T-helper 2 cell (primary cell): Measurements from ENCODE around the gene RCSD1.

Experiments
- DNase-seq, 5 experiments: peaks; one replicate each; pipeline versions ENCODE4 v3.0.0 to v3.0.0-alpha.2; 2012 to 2022

Gene RCSD1

DNA sequence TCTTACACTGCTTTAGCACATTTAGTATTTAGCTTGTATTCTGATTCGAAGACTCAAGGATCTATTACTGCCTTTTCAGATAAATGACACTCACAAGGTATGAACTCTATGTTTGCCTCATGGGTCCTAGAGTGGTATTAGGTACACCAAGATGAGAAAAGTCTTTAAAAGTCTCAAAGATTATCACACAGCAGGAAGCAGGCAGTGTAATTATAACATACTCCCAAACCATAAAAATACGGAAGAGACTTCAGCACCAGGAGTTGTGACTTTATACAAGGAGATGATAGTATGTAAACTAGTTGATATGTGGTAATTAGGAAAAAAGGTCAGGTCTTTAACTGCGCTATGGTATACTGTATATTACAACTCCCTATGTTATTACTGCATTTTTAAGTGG is 11.2 kb upstream of the RCSD1 start:
- DNase-seq: no peak

DNA sequence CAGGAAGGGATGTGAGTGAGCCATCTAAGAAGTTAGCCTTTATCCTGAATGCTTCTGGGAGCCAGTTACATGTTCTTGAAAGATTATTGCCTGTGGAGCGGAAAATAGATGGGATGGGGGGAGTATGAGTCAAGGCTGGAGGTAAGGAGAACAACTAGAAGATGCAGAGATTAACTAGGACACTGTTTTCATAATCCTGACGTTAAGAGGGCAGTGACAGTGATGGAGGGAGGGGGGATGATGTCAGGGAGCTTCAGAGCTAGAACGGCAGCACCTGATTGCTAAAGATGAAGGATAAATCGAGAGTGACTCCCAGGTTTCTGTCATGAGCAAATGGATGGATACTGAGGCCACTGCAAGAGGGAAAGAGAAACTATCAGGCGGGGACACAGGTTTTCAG is 10.0 kb upstream of the RCSD1 start:
- no peak for DNase-seq

DNA sequence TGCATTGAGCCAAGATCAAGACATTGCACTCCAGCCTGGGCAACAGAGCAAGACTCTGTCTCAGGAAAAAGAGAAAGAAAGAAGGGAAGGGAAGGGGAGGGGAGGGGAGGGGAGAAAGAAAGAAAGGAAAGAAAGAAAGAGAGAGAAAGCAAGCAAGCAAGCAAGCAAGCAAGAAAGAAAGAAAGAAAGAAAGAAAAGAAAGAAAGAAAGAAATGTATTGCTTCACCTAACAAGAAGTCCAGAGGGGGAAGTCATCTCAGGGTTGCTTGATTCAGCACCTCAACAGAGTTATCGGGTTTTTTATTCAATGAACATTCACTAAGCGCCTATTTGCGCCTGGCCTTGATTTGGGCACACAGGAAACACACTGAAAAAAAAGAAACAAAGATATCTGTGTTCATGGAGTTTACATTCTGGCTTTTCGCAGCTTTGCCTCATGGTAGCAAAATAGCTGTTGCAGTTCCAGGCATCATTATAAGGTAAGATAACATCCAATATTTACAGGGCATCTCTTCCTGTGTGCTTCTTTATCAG is 8.2 kb upstream of the RCSD1 start:
- DNase-seq: no peak

DNA sequence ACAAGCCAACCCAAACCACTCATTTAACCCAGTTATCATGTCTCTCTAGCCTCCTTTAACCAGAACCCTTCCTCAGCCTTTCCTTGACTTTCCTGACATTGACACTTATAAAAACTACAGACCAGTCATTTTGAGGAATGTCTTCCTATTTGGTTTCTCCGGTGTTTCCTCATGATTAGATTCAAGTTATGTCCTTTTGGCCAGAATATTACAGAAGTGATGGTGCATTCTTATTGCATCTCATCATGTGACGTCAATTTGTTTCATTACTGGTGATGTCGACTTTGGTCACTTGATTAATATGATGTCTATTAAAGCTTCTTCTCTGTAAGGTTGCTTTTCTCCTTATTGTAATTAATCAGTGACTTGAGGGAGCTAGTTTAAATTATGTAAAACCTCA is 6.1 kb upstream of the RCSD1 start:
- no peak for DNase-seq

DNA sequence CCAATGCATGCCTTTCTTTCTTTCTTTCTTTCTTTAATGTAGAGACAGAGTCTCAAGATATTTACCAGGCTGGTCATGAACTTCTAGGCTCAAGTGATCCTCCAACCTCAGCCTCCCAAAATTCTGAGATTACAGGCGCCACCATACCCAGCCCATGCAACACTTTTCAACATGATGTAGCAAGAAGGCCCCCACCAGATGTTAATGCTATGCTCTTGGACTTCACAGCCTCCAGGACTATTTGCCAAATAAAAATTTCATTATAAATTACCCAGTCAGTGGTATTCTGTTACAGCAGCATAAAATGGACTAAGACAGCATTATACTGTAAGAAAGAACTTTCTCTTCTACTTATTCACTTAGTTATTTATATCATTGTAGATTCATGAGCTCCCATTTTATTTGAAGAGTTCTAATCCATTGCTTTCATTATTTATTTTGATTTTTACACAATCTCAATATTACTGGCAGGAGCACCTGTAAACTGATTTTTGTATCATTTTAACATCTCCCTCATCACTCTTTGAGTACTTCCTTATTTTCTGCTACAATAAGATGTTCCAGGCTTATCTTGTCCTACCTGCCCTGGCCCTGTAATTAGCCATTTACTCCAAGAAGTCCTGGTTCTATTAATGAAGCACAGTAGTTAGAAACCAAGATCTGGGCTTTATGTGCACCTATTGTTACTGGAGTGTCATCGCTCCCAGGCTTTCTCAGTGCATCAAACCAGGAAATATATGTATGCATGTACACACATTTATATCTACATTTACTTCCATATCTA is 4.8 kb upstream of the RCSD1 start:
- no peak for DNase-seq

DNA sequence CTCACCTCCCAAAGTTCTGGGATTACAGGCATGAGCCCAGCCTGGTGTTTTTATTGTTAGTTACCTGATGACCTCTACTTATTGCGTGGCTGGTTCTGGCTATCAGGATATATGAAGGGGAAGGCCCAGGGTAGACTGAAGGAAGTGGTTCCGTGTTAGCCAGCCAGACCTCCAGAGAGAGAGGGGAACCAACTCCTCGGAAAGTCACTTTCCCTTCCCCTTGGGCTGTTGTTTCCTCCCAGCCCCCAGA is 2.5 kb upstream of the RCSD1 start:
- peak in 1 of 5 experiments; percentile 74 for DNase-seq

DNA sequence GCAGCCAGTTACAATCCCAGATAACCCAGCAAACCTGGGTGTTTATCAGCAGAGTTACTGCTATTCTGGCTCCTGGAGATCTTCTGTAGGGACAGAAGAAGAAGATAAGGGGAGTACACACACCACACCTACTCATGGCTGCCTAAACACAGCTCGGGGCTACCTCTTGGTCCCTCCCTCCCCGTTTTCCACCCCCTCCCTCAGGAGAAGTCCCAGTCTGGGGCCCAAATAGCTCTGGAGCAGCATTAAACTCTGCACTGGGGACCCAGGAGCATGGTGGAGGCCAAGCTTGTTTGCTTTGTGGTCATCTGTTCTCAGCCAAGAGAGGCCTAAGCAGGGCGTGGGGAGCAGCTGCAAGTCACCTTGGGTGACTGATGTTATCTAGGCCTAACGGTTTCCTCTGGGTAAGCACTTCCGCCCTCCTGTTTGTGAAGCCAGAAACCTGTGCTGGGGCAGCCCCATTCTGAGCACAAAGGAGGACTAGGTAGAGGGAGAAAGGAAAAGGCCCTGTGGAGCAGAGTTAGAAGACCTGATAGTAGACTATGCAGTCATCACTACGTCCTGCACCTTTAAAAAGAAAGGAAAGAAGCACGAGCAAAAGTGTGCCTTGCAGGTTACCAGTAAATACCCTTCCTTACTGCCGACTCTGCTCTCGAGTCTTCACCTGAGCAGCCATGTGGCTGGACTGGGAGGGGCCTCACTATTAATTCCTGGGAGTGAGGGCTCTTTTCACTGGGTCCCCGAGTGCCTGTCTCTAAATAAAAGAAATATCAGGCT is 2.0 kb upstream of the RCSD1 start:
- DNase-seq: peak; percentile 37 to 98 (median 72)

DNA sequence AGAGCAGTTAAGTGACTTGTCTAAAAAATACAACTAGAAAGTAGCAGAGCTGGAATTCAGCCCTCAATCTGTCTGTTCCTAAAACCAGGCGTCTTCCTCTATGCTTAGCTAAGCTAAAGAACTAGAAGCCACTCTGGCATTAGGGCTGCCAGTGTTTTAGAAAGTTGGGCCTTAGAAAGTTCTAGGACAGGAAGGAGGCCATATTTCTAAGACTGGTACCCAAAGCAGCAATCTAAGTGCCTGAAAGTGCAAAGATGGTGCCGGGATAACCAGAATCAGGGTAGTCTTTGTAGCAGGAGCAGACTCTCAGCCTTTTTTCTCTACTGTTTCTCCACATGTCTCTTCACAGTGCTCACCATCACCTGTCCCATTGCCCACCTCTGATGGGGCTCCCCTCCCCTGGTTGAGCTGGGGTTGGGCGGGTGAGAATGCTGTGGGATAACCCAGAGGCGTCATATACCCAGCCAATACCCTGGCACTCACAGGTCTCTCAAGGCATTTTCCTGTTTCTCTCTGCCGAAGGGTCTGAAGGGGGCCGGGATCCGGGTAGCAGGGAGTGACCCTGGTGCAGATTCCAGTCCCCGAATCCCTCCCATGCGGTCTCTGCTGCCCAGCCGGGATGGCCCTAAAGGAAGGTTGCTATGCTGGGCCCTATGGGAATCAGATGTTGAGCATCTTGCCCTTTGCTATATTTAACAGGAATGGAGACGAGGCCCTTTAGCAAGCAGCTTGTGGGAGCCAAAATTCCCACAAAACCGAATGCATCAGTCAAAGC is 1.1 kb upstream of the RCSD1 start:
- peak in 1 of 5 experiments; percentile 55 for DNase-seq

DNA sequence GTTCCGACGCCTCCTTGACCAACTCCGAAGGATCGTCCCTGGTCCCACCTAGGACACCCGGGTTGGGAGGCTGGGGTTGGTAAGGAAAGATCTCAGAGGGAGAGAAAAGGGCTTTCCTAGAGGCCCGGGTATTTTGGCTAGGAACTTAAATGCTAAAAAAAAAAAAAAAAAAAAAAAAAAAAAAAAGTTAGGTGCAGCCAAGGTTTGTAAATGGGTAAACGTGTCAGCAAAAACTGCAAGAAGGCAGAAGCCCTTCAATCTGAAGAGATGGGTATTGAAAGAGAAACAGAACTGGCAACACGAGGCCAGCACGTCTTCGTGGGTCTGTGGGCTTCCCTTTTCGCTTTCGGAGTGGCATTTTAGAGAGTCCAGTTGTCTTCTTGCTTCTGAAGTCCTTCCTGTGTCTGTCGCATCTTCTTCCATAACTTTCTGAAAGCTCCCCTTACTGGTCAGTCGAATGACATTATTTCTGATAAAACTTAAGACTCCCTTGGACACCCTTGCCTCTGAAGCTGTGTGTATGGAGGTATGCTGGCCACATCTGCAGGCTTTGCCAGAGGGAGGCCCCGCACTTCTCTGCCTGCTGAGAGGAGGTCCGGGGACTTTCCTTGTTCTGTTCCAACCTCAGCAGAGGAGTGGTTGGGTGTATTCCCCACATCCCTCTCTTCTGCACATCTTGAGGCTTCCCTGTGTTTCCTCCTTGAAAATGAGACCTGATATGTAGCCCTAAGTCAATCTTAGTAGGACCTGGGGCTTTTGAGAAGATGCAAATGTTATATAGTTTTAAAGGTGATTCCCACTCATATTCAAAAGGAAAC is 745 bp downstream of the RCSD1 start:
- DNase-seq: peak in 2 of 5 experiments; percentile 49 to 70

DNA sequence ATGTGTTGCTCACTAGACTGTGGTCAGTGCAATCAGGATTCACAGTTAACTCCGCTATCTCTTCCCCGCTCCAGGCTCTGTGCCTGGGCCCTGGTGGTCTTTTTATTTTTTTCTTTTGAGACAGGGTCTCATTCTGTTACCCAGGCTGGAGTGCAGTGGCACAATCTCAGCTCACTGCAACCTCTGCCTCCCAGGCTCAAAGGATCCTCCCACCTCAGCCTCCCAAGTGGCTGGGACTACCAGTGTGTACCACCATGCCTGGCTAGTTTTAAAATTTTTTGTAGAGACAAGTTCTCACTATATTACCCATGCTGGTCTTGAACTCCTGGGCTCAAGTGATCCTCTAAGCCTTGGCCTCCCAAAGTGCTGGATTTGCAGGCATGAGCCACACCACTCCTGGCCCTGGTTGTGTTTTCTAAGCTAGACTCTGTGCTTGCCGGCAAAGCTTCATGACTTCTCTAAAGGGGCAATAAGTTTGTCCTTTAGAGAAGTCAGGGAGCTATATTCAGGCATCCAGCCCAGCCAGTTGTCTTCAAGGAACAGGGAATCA is 1.4 kb downstream of the RCSD1 start:
- DNase-seq: no peak

DNA sequence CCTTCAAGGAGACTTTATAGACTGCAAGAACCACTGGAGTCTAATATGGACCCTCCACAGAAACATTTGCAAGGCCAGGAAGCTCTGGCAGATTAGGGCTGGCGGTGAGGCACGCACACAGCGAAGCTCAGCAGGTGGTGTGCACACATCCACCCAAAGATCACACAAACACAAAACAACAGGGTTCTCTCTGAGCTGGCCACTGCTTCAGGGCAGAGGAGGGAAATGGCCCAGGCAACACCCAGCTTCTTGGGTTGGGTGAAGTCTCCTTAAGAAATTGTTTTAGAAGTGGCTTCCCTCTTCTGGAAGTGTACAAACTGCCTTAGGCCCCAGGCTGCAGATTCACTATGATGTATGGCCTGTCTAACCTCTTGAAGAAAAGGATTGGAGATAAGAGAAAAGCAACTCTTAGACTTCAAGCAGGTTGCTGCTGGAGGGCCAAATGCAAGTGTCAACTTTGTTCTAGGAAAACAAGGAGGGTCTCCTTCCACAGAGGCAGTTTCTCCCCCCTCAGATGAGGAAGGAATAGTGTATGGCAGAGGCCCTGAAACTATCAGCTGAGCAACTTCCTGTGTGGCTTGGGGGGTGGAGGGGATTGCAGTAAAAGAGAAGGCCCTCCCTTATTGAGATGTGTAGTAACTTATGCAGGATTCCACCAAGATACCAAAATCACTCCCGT is 2.0 kb downstream of the RCSD1 start:
- DNase-seq: peak in 1 of 5 experiments; percentile 84

DNA sequence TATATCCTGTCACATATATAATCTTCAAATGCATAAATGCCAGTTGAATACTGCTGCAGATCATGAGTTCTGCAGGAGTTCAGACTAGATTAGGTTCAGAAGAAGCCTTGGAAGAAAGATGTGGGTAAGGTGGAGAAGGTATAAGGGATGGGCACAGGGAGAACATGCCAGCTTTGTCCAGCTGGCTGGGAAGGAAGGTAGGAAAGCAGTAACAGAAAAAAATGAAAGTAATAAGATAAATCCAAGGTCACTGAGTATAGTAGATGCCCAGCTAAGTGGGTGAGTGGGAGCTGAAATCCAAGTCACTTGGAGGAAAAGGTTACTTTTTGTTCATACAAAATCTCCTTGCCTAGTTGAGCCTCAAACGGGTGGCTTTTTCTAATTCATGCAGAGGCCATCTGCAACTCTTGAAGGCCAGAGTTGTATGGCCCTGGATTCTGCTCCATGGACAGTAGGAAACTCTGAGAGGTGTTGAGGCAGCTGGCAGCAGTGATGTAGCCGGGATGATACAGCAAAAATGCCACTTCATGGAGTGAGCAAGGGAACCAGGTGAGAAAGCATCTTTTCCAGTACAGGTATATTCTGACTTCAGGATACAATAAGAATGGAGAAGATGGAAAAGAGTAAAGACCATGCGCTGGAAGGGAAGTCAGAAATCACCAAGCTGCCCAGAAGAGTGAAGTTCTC is 3.4 kb downstream of the RCSD1 start:
- no peak for DNase-seq

DNA sequence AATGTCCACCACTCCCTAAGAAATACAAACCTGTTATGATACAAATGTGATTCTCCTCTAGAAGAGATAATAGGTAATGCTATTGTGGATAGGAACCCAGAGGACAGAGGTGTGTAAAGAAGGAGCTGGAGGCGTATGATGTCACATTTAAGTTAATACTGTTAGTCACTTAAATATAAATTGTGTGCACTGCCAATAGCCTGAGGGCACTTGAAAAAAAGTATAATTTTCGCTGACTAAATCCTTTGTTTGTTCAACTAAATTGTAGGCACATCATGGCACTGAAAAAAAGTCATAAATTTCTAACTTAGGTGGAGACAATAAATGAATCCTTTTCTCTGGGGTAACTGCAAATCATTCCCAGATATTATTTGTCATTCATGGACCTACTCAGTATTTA is 4.4 kb downstream of the RCSD1 start:
- no peak for DNase-seq

DNA sequence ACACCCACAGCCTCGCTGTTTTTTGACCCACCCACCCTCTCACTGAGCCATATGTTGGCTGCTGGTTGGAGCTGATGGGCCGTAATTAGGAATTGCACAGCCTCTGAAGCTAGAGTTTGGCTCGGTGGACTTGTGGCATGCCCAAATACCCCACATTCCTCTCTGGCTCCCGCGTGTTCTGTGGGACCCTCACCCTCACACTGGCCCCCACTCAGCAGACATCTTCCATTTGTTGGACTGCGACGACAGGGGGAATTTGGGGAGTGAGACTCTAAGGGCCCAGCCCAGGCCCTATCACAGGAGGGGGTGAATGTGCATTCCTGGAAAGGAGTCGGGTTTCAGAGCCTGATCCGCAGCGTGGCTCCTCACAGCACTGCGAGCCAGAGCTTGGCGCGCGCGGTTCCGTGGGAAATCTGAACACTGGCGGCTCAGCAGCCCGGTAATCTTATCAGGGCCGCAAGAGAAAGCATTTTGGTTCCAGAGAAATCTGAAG is 5.2 kb downstream of the RCSD1 start:
- no peak for DNase-seq

DNA sequence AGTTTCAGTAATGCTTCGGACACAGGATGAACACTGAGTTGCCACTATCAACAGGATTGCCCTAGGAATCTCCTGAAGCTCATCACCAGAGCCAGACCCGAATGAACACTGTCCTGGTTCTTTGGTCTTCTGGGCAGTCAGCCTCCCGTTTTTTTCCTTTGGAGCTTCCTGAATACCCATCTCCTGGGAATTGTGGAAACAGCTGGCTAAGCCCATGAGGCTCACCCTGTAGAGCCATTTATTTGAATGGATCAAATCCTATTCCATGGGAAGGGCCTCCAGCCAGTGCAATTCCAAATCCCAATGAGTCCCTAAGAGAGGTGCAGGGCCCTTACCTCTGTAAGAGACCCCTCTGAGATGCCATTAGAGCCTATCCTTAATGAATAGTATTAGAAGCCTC is 5.9 kb downstream of the RCSD1 start:
- no peak for DNase-seq

DNA sequence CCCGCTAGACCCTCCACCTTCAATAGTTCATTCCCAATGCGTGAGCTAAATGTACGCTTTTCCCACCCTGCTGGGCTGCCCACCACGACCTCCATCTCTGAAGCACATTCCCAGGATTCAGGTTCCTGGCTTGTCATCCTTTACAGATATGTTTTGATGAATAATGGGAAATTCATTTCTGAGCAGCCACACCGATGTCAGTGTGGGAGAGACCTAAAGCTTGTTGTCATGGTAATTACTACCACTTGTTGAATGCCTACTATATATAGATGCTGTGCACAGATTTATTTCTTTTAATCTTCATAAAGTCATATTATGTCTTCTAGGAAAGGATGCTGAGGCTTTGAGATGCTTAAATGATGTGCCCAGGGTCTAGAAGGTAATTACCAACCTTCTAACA is 8.0 kb downstream of the RCSD1 start:
- DNase-seq: no peak

DNA sequence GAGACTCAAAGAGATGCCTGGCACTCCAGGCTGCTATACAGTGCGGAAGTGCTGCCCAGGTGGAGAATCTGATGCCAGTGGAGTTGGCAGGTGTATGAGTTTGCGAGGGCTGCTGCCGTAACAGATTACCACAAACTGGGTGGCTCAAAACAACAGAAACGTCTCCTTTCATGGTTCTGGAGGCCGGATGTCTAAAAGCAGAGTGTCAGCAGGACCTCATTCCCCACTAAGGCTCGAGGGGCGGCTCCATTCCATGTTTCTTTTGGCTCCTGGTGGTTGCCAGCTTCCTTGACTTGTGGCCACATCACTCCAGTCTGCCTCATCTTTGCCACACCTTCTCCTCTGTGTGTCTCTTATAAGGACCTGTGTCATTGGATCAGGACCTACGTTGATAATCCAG is 10.0 kb downstream of the RCSD1 start:
- no peak for DNase-seq

DNA sequence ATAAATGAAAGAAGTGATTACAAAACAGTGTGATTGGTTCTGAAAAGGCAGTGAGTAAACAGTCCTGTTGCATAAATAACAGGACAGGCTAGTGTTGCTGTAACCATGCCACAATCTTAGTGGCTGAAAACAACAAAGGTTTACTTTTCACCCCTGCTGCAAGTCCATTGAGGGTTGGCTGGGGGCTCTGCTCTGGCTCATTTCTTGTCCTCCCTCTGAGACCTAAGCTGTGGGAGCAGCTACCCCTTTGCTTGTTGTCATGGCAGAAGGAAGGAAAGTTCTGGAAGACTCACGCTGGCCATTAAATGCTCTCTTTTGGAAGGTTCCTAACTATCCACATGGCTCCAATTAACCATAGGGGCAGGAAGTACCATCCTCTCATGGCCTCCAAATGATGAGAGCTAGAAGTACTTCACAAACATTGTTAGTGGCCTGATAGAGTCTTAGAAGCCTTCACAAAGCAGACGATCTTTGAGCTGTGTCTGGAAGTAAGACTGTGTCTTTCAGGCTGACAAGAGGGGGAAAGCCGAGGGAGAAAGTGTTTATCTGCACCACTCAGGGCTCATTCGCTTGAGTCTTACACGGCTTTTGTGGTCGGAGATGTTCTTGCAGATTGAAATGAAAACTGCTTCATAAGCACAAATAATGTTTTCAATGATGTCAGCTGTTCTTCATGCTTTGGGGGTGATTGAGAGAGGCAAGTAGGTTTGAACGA is 11.9 kb downstream of the RCSD1 start:
- peak in 2 of 5 experiments; percentile 48 to 90 for DNase-seq

DNA sequence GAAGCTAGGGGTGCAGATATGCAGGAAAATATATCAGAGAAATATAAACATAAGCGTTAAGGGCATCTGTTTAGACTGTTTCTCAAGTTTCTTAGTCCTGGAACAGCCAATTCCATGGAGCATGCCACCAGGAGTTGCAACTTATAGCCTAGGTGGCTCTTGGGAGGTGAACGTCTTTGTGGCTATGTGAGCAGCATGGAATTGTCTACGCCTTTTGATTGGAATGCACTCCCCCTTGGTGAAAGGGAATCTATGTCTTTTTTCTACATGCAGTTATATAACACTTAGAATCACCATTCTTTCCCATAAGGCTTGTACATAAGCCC is 12.4 kb downstream of the RCSD1 start:
- no peak for DNase-seq

DNA sequence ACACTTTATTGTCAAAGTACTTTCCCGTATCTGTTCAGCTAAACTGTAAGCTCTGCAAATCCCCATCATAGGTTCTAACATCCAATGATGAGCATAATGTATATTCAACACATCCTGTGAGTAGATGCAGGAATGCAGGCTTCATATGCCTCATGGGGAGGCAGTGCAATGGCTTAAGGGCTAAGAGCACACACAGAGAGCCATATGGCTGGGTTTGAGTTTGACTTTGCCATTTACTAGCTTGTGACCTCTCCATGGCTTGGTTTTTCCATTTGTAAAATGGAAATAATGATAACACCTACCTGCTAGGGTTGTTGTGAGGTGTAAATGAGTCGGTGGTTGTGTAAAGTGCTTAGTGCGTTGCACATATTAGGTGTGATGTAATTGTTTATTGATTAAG is 13.4 kb downstream of the RCSD1 start:
- DNase-seq: no peak
